GM12891 (cell line): ENCODE measurements around the gene CRB3.

Experiments
- POLR2A ChIP-seq: IDR thresholded peaks from 2 replicates; pipeline ENCODE4 v1.6.1; 2011; ENCODE audit warnings: low read depth, low read length, control low read depth
- POLR2AphosphoS5 ChIP-seq: IDR thresholded peaks from 2 replicates; pipeline ENCODE4 v1.6.1; 2011; ENCODE audit warnings: low read depth, low read length, control low read depth
- POU2F2 ChIP-seq: IDR thresholded peaks from 2 replicates; pipeline ENCODE4 v1.6.1; 2011; ENCODE audit warnings: low read depth, mild to moderate bottlenecking, control low read depth, low read length, moderate library complexity
- SPI1 ChIP-seq: IDR thresholded peaks from 2 replicates; pipeline ENCODE4 v1.6.1; 2011; ENCODE audit warnings: low read depth, low read length, control low read depth
- TAF1 ChIP-seq: IDR thresholded peaks from 2 replicates; pipeline ENCODE4 v1.6.1; 2011; ENCODE audit warnings: low read depth, low read length, control low read depth

- no peak for TF ChIP-seq SPI1
- no peak for TF ChIP-seq TAF1
- peak; percentile 37; the same call in 1 of the 2 replicates for TF ChIP-seq POLR2AphosphoS5
- TF ChIP-seq POU2F2, result no peak
- TF ChIP-seq POLR2A, result no peak
Measured at GRCh38 chr19:6414793-6415590, 49.1 kb upstream of the CRB3 start.
